ENCODE results near the gene ACAD9.
"Not testable (repeated sequence)": the region's sequence is repeated elsewhere in the genome, so short reads cannot be mapped to it uniquely, and the experiment has no call there.

Gene ACAD9

GRCh38 chr3:128863560-128863959 lies 15.9 kb upstream of the ACAD9 start:
- DNase-seq: no peak

DNA sequence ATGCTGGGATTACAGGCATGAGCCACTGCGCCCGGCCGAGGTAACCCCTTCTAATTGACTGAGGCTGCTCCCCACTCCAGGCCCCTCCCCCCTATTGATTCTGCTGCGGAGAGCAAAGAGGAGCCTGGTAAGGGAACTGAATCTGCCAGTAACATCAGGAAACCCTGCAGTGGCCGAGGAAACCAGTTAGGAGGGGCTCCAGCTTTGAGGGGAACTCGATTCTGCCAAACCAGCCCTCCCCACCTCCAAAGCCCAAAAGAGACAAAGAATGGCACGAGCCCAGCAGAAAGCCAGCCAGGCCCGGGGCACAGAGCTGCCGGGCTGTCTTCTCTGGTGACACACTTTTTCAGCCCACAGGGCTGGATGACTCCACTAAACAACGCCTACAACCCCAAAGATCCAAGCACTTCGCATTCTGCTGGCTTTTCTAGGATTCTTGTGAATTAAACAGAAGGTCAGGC lies 15.0 kb upstream of the ACAD9 start:
- no peak for DNase-seq

DNA sequence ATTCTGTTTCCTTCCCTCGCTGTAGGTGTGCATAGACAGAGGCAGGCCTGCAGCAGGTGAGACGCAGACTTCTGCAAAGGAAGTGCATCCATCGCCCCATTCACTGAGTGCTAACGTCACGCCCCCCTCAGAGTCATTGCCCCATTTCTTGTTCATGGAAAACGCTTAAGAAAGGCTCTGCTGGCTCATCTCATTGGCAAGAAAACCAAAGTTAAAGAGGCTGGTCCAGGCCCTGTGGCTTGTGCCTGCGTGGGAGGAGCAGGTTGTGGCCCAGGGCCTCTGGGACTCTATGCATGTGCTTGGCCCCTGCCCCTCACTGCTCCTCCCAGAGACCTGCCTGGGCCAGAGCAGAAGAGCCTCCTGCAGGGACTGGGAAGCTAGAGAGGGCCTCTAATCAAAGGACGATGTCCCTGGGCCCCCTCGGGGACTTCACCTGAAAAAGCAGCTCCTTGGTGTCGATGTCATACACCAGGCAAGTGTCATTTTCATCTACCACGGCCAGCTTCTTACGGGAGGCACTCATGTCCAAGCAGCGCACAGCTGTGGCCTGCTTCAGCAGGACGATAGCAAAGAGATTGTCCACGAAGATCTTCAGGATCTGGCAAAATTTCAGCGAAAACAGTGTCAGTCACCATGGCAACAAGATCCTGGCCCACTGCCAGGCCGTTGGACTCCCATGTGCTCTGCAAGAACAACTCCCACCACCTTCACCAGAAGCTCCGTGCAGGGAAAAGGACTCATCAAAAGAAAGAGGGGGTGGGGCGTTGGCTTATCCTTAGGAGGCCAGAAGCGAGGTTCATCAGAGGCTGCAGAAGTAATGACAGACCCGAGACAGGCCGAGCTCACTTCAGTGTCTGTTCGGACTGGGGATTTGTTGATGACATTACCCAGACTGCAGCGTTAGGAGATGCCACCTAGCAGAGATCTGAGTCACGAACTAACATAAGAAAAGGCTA lies 14.3 kb upstream of the ACAD9 start:
- DNase-seq: not testable (repeated sequence)

DNA sequence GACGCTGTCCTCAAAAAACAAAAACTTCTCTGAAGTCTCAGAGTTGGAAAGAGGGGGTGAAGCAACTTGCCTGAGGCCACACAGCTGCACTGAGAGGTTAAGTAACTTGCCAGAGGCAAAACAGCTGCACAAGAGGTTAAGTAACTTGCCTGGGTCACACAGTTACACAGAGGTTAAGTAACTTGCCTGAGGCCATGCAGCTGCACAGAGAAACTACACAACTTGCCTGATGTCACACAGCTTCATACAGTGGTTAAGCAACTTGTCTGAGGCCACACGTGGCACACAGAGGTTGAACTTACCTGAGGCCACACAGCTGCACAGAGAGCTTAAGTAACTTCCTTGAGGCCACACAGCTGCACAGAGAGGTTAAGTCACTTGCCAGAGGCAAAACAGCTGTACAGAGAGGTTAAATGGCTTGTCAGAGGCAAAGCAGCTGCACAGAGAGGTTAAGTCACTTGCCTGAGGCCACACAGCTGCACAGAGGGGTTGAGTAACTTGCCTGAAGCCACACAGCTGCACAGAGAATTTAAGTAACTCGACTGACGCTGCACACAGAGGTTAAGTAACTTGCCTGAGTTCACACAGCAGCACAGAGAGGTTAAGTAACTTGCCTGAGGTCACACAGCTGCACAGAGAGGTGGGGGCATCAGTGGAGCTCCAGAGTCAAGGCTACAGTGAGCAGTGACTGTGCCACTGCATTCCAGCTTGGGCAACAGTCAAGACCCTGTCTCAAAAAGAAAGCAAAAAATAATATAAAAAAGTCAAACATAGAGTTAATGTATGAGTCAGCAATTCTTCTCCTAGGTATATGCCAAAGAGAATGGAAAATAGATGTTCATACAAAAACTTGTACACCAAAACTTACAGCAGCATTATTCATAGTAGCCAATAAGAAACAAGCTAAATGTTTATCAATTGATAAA lies 12.0 kb upstream of the ACAD9 start:
- no peak for DNase-seq

GRCh38 chr3:128870347-128870746 lies 9.1 kb upstream of the ACAD9 start:
- no peak for DNase-seq

DNA sequence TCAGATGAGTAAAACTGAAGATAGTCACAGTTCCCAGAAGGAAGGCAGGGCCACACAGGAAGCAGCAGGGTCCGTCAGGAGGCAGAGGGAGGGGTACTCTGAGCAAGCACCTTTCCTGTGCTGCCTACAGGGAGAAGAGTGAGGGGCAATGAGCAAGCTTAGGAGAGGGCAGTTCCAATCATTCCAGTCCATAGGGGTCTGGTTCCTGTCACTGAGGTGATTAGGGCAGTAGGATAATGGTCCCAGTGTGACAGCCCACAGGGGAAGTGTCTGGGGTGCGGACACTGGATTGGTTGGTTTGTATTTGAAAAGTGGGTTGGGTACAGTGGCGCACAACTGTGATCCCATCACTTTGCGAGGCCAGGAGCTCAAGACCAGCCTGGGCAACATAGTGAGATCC lies 7.1 kb upstream of the ACAD9 start:
- no peak for DNase-seq

GRCh38 chr3:128872744-128873143 lies 6.7 kb upstream of the ACAD9 start:
- no peak for DNase-seq

- no peak for DNase-seq
Observed at GRCh38 chr3:128873244-128874022, 6.0 kb upstream of the ACAD9 start.

GRCh38 chr3:128874481-128875180 lies 4.8 kb upstream of the ACAD9 start:
- DNase-seq: no peak

- DNase-seq: peak; percentile 23
Observed at GRCh38 chr3:128875556-128876120, 3.8 kb upstream of the ACAD9 start.

- no peak for DNase-seq
Observed at GRCh38 chr3:128878011-128878457, 1.4 kb upstream of the ACAD9 start.

GRCh38 chr3:128878556-128879124 lies 780 bp upstream of the ACAD9 start:
- no peak for DNase-seq

GRCh38 chr3:128879991-128880390 lies 571 bp downstream of the ACAD9 start:
- DNase-seq: no peak

DNA sequence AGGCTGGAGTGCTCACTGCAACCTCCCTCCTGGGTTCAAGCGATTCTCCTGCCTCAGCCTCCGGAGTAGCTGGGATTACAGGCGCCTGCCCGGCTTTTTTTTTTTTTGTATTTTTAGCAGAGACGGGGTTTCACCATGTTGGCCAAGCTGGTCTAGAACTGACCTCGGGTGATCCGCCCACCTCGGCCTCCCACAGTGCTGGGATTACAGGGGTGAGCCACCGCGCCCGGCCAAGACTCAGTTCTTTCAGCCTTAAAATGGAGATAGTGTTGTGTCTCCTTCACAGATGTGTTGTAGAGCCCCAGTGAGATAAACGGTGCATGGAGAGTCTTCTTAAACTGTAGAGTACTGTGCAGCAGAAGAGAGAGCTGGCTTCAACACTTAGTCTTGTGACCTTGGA lies 1.0 kb downstream of the ACAD9 start:
- not testable (repeated sequence) for DNase-seq

GRCh38 chr3:128881576-128881975 lies 2.2 kb downstream of the ACAD9 start:
- DNase-seq: no peak

DNA sequence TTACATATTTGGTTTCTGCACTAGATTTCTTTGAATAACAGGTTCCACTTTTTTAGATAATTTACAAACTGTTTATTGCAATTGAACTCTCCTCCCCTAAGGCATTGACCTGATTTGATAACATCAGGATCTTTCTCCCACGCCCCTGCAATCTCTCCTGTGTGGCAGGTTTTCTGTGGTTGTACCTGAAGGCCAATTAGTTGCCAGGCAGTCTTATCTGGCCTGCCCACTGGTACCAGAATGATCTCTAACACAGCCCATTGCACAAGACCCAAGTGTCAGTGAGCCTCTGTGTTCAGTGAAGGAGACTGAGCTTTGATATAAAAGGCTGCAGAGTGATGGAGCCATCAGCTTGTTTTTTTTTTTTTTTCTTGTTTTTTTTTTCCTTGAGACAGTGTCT lies 3.3 kb downstream of the ACAD9 start:
- no peak for DNase-seq

GRCh38 chr3:128884992-128885391 lies 5.6 kb downstream of the ACAD9 start:
- DNase-seq: no peak

DNA sequence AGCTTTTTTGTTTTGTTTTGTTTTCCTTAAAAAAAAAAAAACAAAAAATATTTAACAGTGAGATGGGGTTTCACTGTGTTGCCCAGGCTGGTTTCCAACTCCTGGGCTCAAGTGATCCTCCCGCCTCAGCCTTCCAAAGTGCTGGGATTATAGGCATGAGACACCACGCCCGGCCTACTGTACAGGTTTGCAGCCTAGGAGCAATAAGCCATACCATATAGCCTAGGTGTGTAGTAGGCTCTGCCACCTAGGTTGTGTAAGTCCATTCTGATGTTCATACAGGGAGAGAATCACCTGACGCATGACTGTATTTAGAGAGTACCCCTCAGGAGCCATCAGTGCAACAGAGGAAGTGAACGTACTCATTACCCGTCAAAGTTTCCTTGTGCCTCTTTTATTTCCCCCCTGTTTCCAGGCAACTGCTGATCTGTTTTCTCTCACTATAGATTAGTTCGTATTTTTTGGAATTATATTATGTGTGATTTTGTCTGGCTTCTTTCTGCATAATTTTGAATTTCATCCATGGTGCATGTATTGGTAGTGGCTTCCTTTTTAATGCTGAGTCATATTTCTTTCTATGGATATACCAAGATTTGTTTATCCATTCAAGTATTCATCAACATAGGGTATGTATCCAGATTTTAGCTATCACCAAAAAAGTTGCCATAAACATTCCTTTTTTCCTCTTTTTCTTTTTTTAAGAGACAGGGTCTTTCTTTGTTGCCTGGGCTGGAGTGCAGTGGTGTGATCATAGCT lies 9.9 kb downstream of the ACAD9 start:
- DNase-seq: no peak

DNA sequence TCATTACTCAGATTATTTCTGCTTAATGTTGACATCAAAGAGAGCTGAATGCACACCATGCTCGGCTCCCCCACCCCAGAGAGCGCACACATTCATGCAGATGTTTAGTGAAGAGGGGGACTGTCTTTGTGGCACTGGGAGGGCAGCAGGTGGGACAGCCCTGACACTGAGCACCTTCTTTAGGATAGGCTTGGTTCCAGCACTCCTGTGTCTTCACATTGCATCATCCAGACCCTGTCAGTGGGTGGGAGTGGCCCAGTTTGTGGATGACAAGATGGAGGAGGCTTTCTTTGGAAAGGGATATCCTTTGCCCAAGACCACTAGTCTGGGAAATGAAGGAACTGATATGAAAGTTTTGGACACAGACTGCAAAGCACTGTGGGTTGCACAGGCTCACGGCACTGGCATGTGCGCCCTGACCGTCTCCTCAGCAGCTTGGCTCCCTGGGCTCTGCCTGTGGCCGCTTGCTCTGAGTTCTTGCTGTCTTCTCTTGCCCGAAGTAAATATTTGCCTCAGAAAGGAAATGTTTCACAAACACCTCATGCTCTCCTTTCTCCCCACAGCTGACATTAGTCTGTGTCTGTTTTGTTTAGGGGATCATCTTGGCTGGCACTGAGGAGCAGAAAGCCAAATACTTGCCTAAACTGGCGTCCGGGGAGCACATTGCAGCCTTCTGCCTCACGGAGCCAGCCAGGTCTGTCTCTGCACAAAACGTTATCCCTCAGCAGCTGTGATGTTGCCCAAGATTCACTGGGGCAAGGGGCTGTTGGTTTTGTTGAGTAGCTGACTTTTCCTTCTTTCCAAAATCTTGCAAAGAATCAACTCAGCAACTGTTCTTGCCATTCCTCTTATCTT lies 16.6 kb downstream of the ACAD9 start:
- no peak for DNase-seq
